ENCODE measurements around the gene TOMM22.

- TF ChIP-seq NFE2L1 (CRISPR knock-in tag; IDR thresholded peaks at IDR 0.05) (no peak), ZNF532 (CRISPR knock-in tag; IDR thresholded peaks at IDR 0.05; ENCODE audit: borderline replicate concordance) (no peak), MXD4 (CRISPR knock-in tag; IDR thresholded peaks at IDR 0.05; ENCODE audit: borderline replicate concordance) (no peak), USF1 (CRISPR knock-in tag; IDR thresholded peaks at IDR 0.05) (no peak), SP1 (CRISPR knock-in tag; conservative IDR thresholded peaks at IDR 0.05) (no peak), ZNF423 (CRISPR knock-in tag; IDR thresholded peaks at IDR 0.05) (no peak), CTCF (IDR thresholded peaks at IDR 0.05) (no peak), E2F4 (CRISPR knock-in tag; IDR thresholded peaks at IDR 0.05; ENCODE audit: borderline replicate concordance, low read depth) (no peak), JUN (CRISPR knock-in tag; IDR thresholded peaks at IDR 0.05) (no peak), FOXP1 (CRISPR knock-in tag; IDR thresholded peaks at IDR 0.05; ENCODE audit: borderline replicate concordance) (no peak)
Measured at GRCh38 chr22:38704654-38705234, 23.0 kb downstream of the TOMM22 start.

All from WTC11 (cell line).